Kidney epithelial cell (primary cell): ENCODE measurements around the gene NEURL1B. TPM values are rescaled to one million over a fixed set of nuclear protein-coding genes. Genes with fewer than 3 reads are reported as not detected.

Source experiments
- DNase-seq: peaks from one replicate; pipeline ENCODE4 v3.0.0-alpha.2; 2010; ENCODE audit warnings: low read depth
- H3K27me3 ChIP-seq: 2 replicates; pipeline ENCODE4 v1.6.0; 2011; ENCODE audit warnings: low read length; ENCODE audit not compliant: control insufficient read depth, insufficient read depth
- H3K36me3 ChIP-seq: 2 replicates; pipeline ENCODE4 v1.5.1; 2011; ENCODE audit warnings: low read length; ENCODE audit not compliant: control insufficient read depth, insufficient read depth
- H3K4me3 ChIP-seq: 2 replicates; pipeline ENCODE4 v1.5.1; 2011; ENCODE audit warnings: low read depth, mild to moderate bottlenecking, control low read depth, low read length
- total RNA-seq: library from RNA; depleted of rRNA; stranded (reverse); fragments of >200 nt; gene quantifications from 2 replicates; pipeline ENCODE4 v1.2.3, GENCODE V29; 2015
- TF ChIP-seq, protein P1 (sequence below): IDR thresholded peaks from 2 replicates; pipeline ENCODE4 v1.5.1; 2011; ENCODE audit warnings: mild to moderate bottlenecking, moderate library complexity, low read length, control low read depth, inconsistent platforms; ENCODE audit not compliant: insufficient read depth, poor library complexity, severe bottlenecking

NEURL1B gene
- total RNA-seq, 1 donor from 2014 or later = 5.1 TPM

DNA sequence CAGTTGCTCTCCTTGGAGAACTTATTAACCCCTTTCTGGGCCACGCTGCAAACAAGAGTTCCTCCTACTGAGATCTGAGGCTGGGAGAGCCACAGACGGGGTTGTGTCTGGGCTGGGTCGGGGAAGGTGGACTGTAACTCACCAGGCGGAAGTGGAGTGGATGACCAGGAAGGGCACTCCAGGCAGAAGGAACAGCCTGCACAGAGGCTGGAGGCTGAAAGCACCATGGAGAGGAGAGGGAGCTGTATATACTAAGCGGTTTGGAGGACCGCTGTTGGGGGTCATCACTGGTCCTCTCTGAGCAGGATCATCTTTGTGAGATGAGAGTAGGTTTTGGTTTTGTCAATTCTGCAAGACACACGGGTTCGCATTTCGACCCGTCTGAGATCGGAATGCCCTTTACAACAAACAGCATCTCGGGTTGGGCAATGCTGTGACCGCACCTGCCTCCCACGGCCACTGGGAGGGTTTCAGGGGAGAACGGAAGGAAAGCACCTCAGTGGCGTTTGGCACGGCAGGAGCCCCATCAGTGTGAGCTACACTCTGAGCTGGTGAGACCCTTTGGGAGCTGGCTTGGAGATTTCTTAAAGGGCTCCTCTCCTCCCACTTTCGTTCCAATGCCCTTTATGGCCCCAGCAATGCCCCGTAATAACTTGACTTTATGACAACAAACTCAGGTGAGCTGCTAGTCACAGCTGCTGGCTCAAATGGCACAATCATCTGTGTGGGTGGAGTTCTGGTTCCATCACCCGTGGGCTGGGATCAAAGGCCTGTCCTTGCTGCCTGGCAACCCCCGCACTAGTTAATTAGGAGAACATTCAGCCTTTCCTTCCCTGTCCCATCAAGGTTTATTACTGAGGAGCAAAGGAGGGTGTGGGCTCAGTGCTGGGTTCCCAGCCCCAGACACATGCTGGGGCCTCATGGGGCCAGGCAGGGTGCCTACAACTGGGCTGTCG lies 18.7 kb upstream of the NEURL1B start:
- Histone ChIP-seq H3K36me3 (no peaks in the 10 kb centered on the region), H3K27me3 (peaks cover 23% of the 10 kb centered on the region), H3K4me3 (no peak overlapping the region)
- TF ChIP-seq, protein P1, sequence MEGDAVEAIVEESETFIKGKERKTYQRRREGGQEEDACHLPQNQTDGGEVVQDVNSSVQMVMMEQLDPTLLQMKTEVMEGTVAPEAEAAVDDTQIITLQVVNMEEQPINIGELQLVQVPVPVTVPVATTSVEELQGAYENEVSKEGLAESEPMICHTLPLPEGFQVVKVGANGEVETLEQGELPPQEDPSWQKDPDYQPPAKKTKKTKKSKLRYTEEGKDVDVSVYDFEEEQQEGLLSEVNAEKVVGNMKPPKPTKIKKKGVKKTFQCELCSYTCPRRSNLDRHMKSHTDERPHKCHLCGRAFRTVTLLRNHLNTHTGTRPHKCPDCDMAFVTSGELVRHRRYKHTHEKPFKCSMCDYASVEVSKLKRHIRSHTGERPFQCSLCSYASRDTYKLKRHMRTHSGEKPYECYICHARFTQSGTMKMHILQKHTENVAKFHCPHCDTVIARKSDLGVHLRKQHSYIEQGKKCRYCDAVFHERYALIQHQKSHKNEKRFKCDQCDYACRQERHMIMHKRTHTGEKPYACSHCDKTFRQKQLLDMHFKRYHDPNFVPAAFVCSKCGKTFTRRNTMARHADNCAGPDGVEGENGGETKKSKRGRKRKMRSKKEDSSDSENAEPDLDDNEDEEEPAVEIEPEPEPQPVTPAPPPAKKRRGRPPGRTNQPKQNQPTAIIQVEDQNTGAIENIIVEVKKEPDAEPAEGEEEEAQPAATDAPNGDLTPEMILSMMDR = no peak
- DNase-seq = no peak

DNA sequence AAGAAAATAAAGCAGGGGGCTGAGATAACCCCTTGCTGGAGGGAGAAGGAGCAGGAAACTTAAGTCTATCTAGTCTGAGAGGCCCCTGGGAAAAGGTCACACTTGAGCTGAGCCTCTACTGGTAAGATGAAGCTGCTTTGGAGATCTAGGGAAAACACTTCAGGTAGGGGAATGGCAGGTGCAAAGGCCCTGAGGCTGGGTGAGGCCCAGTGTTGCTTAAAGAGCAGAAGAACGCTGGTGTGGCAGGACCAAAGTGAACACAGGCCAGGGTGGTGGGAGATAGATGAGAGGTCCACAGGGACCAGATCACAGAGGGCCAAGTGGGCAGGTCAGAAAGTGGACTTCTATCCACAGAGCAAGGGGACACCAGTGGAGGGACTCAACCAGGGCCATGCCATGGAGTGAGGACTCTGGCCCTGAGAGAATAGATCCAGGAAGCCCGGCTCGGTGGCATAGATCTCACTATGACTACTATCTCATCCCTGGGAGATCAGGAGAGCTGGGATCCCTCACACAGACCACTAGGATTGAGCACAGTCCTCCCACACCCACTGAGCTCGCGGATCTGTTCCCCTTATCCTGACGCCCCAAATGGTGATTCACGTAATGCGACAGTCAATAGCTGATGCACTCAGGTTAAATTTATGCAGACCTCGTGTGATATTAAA lies 17.6 kb upstream of the NEURL1B start:
- H3K27me3 ChIP-seq = peaks cover 23% of the 10 kb centered on the region

DNA sequence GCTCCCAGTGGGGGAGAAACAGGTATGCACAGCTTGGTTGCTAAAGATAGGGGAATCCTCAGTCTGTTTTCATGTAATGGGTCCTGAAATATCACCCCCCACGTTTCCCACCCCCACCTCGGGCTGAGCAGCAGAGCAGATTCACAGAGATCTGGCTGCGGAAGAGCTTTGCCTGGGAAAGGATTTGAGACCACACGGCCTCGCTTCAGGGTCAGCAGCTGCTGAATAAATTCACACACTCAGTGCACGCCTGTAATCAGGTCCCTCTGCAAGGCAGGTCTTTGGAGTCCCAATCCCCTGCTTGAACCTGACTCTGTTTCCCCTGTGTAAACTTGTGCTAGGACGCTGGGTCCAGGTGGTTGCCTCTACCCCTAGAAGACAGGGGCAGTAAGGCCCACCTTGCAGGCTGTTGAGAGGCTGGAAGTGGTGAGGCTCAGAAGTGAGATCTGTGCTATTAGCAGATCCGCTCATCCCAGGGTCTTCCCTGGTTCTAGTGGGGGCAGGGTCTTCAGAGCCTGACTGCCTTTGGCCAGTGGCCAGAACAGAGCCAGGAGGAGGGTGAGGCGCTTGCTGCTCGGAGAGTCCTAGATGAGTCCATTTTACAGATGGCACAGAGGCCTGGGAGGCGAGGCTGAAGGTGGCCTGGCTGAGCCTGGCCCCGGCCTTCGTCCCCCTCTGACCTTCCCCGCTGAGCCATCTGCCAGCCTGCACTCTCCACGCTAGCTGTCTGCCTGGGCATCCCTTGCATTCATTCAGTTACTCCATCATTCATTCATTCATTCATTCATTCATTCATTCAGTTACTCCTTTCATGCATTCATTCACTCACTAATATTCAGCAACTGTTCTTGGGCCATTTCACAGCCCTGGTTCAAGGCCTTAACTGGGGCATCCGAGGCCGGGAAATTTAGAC lies 16.7 kb upstream of the NEURL1B start:
- no peak for DNase-seq
- no peak overlapping the region for H3K4me3 ChIP-seq
- TF ChIP-seq, protein P1 = no peak
- H3K27me3 ChIP-seq = peaks cover 23% of the 10 kb centered on the region
- no peaks in the 10 kb centered on the region for H3K36me3 ChIP-seq

More for the DNA sequence above, 17.6 kb upstream of the NEURL1B start:
- TF ChIP-seq, protein P1 = no peak
- Histone ChIP-seq H3K36me3 (no peaks in the 10 kb centered on the region), H3K4me3 (no peak overlapping the region)
- no peak for DNase-seq

DNA sequence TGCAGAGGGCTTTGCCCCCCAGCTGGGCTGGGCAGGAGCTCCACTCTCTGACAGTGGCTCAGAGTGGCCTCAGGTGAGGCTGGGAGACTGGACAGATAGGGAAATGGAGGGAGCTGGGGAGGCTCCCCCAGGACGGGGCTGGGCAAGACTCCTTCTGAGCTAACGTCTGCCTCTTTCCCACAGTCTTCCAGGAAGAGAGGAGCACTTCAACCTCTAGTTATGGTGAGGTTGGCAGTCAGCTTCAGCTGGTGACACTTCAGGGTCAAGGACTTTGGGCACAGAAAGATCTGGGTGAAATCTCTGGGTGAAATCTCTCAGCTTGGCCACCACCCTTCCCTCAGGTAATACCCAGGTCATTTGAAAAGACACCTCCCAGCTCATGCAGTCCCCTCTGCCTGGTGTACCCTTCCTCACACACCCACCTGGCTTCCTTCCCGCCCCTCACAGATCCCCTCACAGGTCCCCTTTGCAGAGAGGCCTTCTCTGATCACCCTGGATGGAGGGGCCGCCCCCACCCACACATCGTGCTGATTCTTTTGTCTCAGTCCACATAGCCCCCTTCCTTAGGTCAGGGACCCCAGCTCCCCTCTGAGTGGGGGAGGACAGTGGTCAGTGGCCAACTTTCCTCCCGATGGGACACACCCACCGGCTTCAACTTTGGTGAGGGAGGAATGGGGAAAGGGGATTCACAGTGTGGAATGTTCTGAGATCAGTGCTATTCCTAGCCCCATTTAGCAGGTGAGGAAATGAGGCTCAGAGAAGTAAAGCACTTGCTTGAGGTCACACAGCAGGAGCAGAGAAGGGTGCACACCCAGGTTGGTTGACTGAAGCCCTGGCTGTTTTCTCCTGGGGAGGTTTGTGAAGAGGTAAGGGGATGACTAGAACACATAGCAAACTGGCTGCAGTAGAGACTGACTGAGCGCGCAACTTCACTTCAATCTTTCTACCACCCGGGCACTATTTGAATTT lies 15.8 kb upstream of the NEURL1B start:
- Histone ChIP-seq H3K4me3 (no peak overlapping the region), H3K27me3 (peaks cover 21% of the 10 kb centered on the region), H3K36me3 (no peaks in the 10 kb centered on the region)
- TF ChIP-seq, protein P1 = no peak
- no peak for DNase-seq

DNA sequence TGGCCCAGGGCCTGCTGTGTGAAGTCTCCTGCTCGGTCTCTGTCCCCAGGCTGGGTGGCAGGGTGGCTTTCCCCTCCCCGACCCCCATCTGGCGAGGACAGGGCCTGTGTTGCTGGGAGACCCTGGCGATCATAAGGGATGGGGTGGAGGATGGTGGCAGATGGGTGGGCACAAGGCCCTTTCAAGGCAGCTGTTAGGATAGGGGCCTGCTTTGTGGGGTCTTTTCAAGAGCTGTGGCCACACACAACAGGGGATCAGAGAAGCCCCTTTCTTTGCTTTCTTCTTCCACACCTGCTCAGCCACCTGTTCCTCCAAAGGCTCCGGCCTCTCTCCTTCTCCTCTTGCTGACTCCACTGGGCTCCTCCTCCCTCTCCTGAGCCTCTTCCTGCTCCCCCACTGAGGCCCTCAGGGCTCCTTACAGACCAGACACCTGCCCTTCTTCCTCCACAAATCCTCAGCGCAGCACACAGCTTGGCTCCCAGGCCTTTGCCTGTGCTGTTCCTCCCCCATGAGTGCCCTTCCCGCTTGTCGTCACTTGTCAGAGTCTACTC lies 15.0 kb upstream of the NEURL1B start:
- Histone ChIP-seq H3K36me3 (no peaks in the 10 kb centered on the region), H3K4me3 (no peak overlapping the region), H3K27me3 (peaks cover 24% of the 10 kb centered on the region)
- TF ChIP-seq, protein P1 = no peak
- DNase-seq = no peak
